AG04449 (cell line): ENCODE data around the gene SPTLC3.
A peak's percentile ranks its signal among the peaks of the same experiment; 100 is the strongest.

Experiments used
- CTCF ChIA-PET: fragments of 350-600 bp; formaldehyde crosslinking; extraction: SDS; loops from one replicate; lab custom pipeline; 2021; ENCODE audit warnings: antibody characterized with exemption; lab: Yijun Ruan, JAX
- POLR2A ChIA-PET: fragments of 400-600, 350-600 bp; formaldehyde crosslinking; extraction: SDS; loops from one replicate; lab custom pipeline; 2020; ENCODE audit warnings: antibody characterized with exemption, inconsistent platforms; lab: Yijun Ruan, JAX
- DNase-seq: peaks from one replicate; pipeline ENCODE4 v3.0.0-alpha.2; 2010; ENCODE audit warnings: low read depth, low spot score
- H3K4me3 ChIP-seq: 2 replicates; pipeline ENCODE4 v1.5.1; 2011; ENCODE audit warnings: low read depth, mild to moderate bottlenecking, control low read depth, low read length
- CTCF ChIP-seq: IDR thresholded peaks from one replicate; pipeline ENCODE4 v1.5.1; 2011; ENCODE audit warnings: mild to moderate bottlenecking, moderate library complexity, low read length, control low read depth, inconsistent platforms; ENCODE audit not compliant: insufficient read depth; ENCODE audit errors: missing control alignments

Gene SPTLC3

GRCh38 chr20:13147071-13147963 is 138.5 kb downstream of the SPTLC3 start:
- H3K4me3 ChIP-seq, result no peak overlapping the region
- no peak for TF ChIP-seq CTCF
- ChIA-PET CTCF (interaction anchor here (1.1 to 1.9 kb wide), 2 partner anchors 176 to 177 kb away, joined by 3 to 4 read pairs; no protein-coding TSS in a partner anchor), POLR2A (no interaction called here)
- no peak for DNase-seq

- DNase-seq, result no peak
- TF ChIP-seq CTCF, result no peak
- ChIA-PET POLR2A (no interaction called here), CTCF (interaction anchor here (1.9 kb wide), 1 partner anchor 177 kb away, joined by 4 read pairs; no protein-coding TSS in a partner anchor)
- H3K4me3 ChIP-seq, result no peak overlapping the region
Observed at GRCh38 chr20:13147971-13148370, 139.2 kb downstream of the SPTLC3 start.

DNA sequence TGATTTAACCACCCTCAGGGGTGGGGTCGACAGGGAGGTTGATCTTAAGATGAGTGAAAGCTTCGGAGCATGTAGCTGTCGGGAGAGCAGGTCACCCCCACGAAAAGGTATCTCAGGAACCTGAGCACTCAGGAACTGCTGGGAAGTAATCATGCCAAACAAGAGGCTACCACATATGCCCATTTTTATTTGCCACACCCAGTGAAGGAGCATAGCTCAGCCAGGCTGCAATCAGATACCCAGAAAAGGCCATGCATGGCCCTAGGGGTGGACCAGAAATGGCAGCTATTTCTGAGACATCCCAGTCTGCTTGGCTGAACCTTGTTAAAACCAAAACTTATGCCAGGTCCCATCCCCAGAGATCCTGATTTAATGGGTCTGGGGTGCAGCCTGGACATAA is 139.6 kb downstream of the SPTLC3 start:
- no peak for DNase-seq
- no peak overlapping the region for H3K4me3 ChIP-seq
- no peak for TF ChIP-seq CTCF
- ChIA-PET POLR2A (no interaction called here), CTCF (interaction anchor here (1.3 to 1.9 kb wide), 2 partner anchors 177 to 624 kb away, joined by 4 read pairs; no protein-coding TSS in a partner anchor)

- POLR2A ChIA-PET, result no interaction called here
- TF ChIP-seq CTCF, result no peak
Observed at GRCh38 chr20:13148961-13149360, 140.2 kb downstream of the SPTLC3 start.

GRCh38 chr20:13149371-13150105 is 140.8 kb downstream of the SPTLC3 start:
- TF ChIP-seq CTCF, result no peak
- no peak overlapping the region for H3K4me3 ChIP-seq
- ChIA-PET POLR2A (no interaction called here), CTCF (interaction anchor here (1.3 to 1.9 kb wide), 2 partner anchors 178 to 622 kb away, joined by 4 read pairs; no protein-coding TSS in a partner anchor)
- peak; percentile 21 for DNase-seq

More at GRCh38 chr20:13148961-13149360, 140.2 kb downstream of the SPTLC3 start:
- H3K4me3 ChIP-seq, result no peak overlapping the region
- CTCF ChIA-PET, result interaction anchor here (1.3 to 1.9 kb wide), 2 partner anchors 177 to 623 kb away, joined by 4 read pairs; no protein-coding TSS in a partner anchor
- no peak for DNase-seq
